Measurements from ENCODE around the gene MLC1. TPM values are rescaled to one million over a fixed set of nuclear protein-coding genes. Genes with fewer than 3 reads are reported as not detected.

MLC1 gene
- polyA plus RNA-seq, 3 donors from 2014 or later, result 64.8 to 123 (median 71.7) TPM

DNA sequence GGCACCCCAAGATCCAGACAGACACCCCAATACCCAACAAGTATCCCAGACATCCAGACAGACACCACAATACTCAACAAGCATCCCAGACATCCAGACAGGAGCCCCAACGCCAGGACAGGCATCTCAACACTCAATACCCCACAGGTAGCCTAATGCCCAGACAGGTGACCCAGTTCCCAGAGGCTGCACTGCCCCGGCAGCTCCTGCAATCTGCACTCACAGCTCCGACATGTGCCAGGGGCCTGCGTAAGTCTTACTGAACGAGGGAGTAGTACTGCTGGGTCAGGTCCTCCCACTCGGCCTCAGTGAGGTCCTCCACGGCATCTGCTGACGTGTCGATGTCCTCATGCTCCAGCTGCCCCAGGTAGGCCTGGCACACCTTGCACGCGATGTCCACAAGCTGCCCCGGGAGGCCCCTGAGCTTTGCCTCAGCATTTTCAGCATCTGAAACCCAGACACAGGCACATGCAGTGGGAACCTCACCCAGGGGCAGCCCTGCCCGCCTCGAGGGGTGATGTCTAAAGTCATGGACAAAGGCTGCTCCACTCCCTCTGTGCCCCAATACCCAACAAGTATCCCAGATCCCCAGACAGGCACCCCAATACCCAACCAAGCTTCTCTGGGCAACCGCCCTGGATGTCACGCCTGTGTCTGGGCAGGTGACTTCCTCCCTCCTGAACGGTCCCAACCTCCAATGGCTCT, 43.7 kb downstream of the MLC1 start:
- peaks cover 0 to 4% (median 2%) of the 10 kb centered on the region in 3 donors for H3K27me3 Mint-ChIP-seq (ENCODE audit: low read depth in 3 of 3)
- DNase-seq, result no peak
- H3K4me3 Mint-ChIP-seq, result no peak overlapping the region
- H3K27ac Mint-ChIP-seq, result no peak overlapping the region
- H3K36me3 Mint-ChIP-seq, result no peaks in the 10 kb centered on the region
- H3K4me1 Mint-ChIP-seq, result peaks cover 13 to 19% of the 10 kb centered on the region in 2 donors
- H3K9me3 Mint-ChIP-seq, result peaks cover 0 to 4% (median under 1%) of the 10 kb centered on the region in 6 donors

DNA sequence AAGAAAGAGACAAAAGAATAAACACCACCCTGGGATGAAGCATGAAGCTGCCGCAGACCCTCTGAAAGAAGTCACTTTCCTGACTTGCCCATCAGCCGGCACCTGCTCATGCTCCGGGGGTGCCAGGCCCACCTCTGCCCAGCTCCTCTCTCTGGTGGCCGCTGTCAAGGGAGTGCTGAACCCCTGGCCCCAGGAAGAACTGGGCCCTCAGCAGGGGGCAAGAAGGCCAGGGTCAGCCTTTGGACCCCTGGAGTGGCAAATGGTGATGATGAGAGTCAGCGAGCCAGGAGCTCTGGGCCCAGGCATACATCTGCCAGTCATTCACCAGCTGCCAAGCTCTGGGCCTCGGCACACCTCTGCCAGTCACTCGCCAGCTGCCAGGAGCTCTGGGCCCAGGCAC, 44.5 kb downstream of the MLC1 start:
- H3K36me3 Mint-ChIP-seq, result no peaks in the 10 kb centered on the region
- H3K9me3 Mint-ChIP-seq, result peaks cover 0 to 4% (median under 1%) of the 10 kb centered on the region in 6 donors
- H3K4me1 Mint-ChIP-seq, result peaks cover 13 to 19% of the 10 kb centered on the region in 2 donors
- no peak overlapping the region for H3K4me3 Mint-ChIP-seq
- DNase-seq, result no peak
- no peak overlapping the region for H3K27ac Mint-ChIP-seq
- peaks cover 0 to 4% (median 2%) of the 10 kb centered on the region in 3 donors for H3K27me3 Mint-ChIP-seq (ENCODE audit: low read depth in 3 of 3)

- peaks cover 12 to 18% of the 10 kb centered on the region in 2 donors for H3K4me1 Mint-ChIP-seq
- no peak for DNase-seq
- peaks cover 0 to 6% (median 2%) of the 10 kb centered on the region in 3 donors for H3K27me3 Mint-ChIP-seq (ENCODE audit: low read depth in 3 of 3)
- H3K27ac Mint-ChIP-seq, result no peak overlapping the region
- no peaks in the 10 kb centered on the region for H3K36me3 Mint-ChIP-seq
- peaks cover 0 to 4% (median under 1%) of the 10 kb centered on the region in 6 donors for H3K9me3 Mint-ChIP-seq
- H3K4me3 Mint-ChIP-seq, result no peak overlapping the region
Observed at GRCh38 chr22:50039669-50040443, 45.4 kb downstream of the MLC1 start.

DNA sequence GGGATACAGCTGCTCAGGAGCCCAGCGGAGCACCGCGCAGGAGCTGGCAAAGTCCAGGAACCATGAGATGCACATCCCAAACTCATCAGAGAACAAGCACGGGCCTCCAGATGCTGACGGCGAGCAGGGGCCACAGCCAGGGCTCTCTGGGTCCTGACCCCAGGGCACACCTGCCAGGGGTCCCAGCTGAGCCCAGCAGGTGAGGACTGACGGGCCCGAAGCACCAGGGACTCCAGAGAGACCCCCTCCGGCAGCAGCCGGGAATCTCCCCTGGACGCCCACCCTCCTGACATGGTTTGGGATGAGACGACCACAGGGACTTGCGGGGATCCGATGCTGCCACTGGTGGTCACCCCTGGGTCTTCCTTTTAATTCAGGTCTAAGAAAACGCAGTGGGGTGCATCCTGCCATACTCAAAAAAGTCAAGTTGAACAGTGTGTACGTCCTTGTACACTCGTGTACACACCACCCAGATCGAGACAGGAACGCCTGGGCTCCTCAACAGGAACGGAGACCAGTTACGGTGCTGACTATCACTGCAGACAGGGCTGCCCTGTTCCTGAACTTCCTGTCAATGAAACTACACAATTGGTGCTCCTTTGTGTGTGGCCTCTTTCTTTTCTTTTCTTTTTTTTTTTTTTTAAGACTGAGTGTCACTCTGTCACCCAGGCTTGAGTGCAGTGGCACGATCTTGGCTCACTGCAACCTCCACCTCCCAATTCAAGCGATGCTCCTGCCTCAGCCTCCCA, 49.1 kb downstream of the MLC1 start:
- no peak for DNase-seq
- no peak overlapping the region for H3K27ac Mint-ChIP-seq
- H3K36me3 Mint-ChIP-seq, result no peaks in the 10 kb centered on the region
- H3K4me3 Mint-ChIP-seq, result no peak overlapping the region
- peaks cover 0 to 4% (median 4%) of the 10 kb centered on the region in 3 donors for H3K27me3 Mint-ChIP-seq (ENCODE audit: low read depth in 3 of 3)
- H3K4me1 Mint-ChIP-seq, result no peaks in the 10 kb centered on the region
- peaks cover 0 to 4% (median under 1%) of the 10 kb centered on the region in 6 donors for H3K9me3 Mint-ChIP-seq

DNA sequence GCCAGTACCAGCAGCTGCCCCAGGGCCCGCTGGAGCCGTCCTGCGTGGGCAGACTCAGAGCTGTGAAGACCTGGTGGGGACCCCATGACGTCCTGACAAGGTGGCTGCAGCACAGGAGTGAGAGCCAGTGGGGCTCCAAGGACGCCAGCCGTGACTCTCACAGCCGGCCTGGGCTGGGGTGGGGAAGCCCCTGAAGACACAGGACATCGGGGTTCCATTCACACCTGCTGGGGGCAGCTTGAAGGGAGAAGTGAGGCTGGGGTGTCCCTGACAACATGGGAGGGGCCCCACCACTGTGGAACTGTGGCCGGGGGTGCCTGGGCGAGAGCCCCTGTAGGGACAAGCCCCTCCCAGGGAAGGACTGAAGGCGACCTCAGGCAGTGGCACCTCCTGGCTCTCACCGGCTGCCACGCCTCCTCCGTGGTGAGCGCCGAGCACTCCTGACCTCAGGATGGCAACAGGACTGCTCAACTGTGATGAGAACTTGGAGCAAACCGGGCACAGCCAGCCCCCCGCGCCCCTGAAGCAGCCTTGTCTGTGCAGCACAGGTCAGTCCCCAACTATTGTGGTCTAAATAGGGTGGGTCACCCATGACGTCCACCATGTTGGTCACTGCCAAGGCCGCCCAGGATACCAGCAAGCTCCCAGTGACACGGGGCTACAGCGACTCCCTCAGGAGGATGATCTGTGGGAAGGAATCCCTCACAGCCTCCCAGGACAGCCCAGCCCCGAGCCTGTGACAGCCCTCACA, 49.9 kb downstream of the MLC1 start:
- Mint-ChIP-seq H3K4me1 (no peaks in the 10 kb centered on the region), H3K27me3 (ENCODE audit: low read depth in 3 of 3) (peaks cover 0 to 4% (median 4%) of the 10 kb centered on the region in 3 donors), H3K4me3 (no peak overlapping the region), H3K27ac (peak overlapping the region in 1 of 6 donors; percentile 26), H3K36me3 (no peaks in the 10 kb centered on the region), H3K9me3 (peaks cover 0 to 4% (median under 1%) of the 10 kb centered on the region in 6 donors)
- DNase-seq, result no peak

- Mint-ChIP-seq H3K27me3 (ENCODE audit: low read depth in 3 of 3) (peaks cover 0 to 7% (median 4%) of the 10 kb centered on the region in 3 donors), H3K4me3 (peak overlapping the region in 1 of 5 donors; percentile 36), H3K27ac (peak overlapping the region in 3 of 6 donors; percentile 6 to 62 (median 45)), H3K9me3 (peaks cover 0 to 2% (median under 1%) of the 10 kb centered on the region in 6 donors), H3K36me3 (no peaks in the 10 kb centered on the region), H3K4me1 (no peaks in the 10 kb centered on the region)
- DNase-seq, result peak in 1 of 3 donors; percentile 28
Observed at GRCh38 chr22:50034126-50035081, 50.8 kb downstream of the MLC1 start.

GRCh38 chr22:50032941-50033601, 52.2 kb downstream of the MLC1 start:
- peaks cover 3 to 9% (median 4%) of the 10 kb centered on the region in 3 donors for H3K27me3 Mint-ChIP-seq (ENCODE audit: low read depth in 3 of 3)
- H3K9me3 Mint-ChIP-seq, result no peaks in the 10 kb centered on the region
- H3K4me1 Mint-ChIP-seq, result no peaks in the 10 kb centered on the region
- H3K36me3 Mint-ChIP-seq, result no peaks in the 10 kb centered on the region
- no peak overlapping the region for H3K27ac Mint-ChIP-seq
- no peak for DNase-seq
- H3K4me3 Mint-ChIP-seq, result no peak overlapping the region

GRCh38 chr22:50032109-50032871, 52.9 kb downstream of the MLC1 start:
- H3K27ac Mint-ChIP-seq, result no peak overlapping the region
- H3K9me3 Mint-ChIP-seq, result no peaks in the 10 kb centered on the region
- no peak overlapping the region for H3K4me3 Mint-ChIP-seq
- H3K36me3 Mint-ChIP-seq, result no peaks in the 10 kb centered on the region
- H3K27me3 Mint-ChIP-seq (ENCODE audit: low read depth in 3 of 3), result peaks cover 5 to 9% (median 5%) of the 10 kb centered on the region in 3 donors
- DNase-seq, result no peak
- peaks cover 0 to 1% of the 10 kb centered on the region in 2 donors for H3K4me1 Mint-ChIP-seq

DNA sequence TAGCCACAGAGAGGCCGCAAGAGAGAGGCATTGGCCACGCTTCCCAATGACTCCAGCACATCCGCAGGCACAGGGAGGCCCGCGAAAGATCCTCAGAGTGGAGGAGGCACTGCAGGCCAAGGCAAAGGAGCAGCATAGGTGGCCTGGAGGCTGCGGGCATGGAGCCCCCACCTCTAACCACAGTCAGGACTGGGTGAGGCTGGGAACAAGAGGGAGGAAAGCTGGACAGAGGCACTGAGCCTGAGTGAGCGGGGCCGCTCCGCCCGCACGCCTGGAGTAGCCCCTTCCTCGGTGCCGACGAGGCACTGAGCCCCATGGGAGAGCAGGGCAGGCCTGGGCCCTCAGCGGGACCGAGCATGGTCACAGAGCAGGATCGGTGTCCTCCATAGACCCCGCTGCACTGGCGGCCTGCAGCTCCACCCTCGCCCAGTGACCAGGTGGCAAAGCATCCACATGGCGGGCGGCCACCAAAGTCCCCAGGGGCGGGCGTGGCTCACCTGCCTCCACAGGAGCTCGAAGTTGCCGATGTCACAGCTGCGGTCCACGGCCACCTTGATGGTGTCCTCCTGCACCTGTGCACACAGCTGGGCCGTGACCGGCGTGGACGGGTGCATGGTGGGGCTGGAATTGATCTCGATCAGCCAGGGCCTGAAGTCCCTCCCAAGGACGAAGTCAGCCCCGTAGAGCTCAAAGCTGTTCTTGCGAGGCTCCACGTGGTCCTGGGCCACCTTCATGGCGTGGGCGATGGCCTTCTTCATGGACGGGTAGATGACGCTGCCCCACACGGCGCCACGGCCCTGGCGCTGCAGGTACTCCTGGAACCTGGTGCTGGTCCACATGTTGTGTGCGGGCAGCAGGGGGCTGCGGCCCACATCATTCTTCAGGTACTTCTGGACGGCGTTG, 53.8 kb downstream of the MLC1 start:
- Mint-ChIP-seq H3K27ac (no peak overlapping the region), H3K4me3 (no peak overlapping the region)
- no peak for DNase-seq

GRCh38 chr22:50030297-50031188, 54.7 kb downstream of the MLC1 start:
- Mint-ChIP-seq H3K9me3 (no peaks in the 10 kb centered on the region), H3K4me3 (no peak overlapping the region)

More for the DNA sequence above, 53.8 kb downstream of the MLC1 start:
- no peaks in the 10 kb centered on the region for H3K9me3 Mint-ChIP-seq
- peaks cover 5 to 9% (median 8%) of the 10 kb centered on the region in 3 donors for H3K27me3 Mint-ChIP-seq (ENCODE audit: low read depth in 3 of 3)
- no peaks in the 10 kb centered on the region for H3K36me3 Mint-ChIP-seq
- peaks cover 0 to 1% of the 10 kb centered on the region in 2 donors for H3K4me1 Mint-ChIP-seq

More at GRCh38 chr22:50030297-50031188, 54.7 kb downstream of the MLC1 start:
- Mint-ChIP-seq H3K27ac (no peak overlapping the region), H3K27me3 (ENCODE audit: low read depth in 3 of 3) (peaks cover 5 to 9% (median 8%) of the 10 kb centered on the region in 3 donors), H3K36me3 (no peaks in the 10 kb centered on the region), H3K4me1 (peaks cover 0 to 1% of the 10 kb centered on the region in 2 donors)
- peak; percentile 70 to 75 (median 73) for DNase-seq

Data from immature natural killer cell (primary cell).